Measurements from ENCODE around the gene TSNAX.

GRCh38 chr1:231508497-231508896 lies 20.0 kb upstream of the TSNAX start:
- TF ChIP-seq CTCF (IDR thresholded peaks at IDR 0.05) (no peak), REST (IDR thresholded peaks at IDR 0.05; ENCODE audit: low read depth, low read length) (no peak), GATA2 (CRISPR knock-in tag; IDR thresholded peaks at IDR 0.05) (no peak), ZBTB33 (IDR thresholded peaks at IDR 0.05; ENCODE audit: borderline replicate concordance, low read depth) (no peak), EP300 (IDR thresholded peaks at IDR 0.05; ENCODE audit: borderline replicate concordance in 1 of 2, low read depth in 1 of 2, low read length in 1 of 2) (no peak), RXRA (IDR thresholded peaks at IDR 0.05; ENCODE audit: borderline replicate concordance, low read depth) (no peak), TAF1 (IDR thresholded peaks at IDR 0.05; ENCODE audit: borderline replicate concordance, low read depth, low read length) (no peak)
